NK-92 (cell line): ENCODE measurements around the gene STRN4.
A peak's percentile ranks its signal among the peaks of the same experiment; 100 is the strongest.
"Not testable (repeated sequence)": the region's sequence is repeated elsewhere in the genome, so short reads cannot be mapped to it uniquely, and the experiment has no call there.

Experiments used
- DNase-seq: peaks from one replicate; lab custom pipeline; 2025; ENCODE audit not compliant: unreplicated experiment; lab: John Stamatoyannopoulos, UW

STRN4 gene

DNA sequence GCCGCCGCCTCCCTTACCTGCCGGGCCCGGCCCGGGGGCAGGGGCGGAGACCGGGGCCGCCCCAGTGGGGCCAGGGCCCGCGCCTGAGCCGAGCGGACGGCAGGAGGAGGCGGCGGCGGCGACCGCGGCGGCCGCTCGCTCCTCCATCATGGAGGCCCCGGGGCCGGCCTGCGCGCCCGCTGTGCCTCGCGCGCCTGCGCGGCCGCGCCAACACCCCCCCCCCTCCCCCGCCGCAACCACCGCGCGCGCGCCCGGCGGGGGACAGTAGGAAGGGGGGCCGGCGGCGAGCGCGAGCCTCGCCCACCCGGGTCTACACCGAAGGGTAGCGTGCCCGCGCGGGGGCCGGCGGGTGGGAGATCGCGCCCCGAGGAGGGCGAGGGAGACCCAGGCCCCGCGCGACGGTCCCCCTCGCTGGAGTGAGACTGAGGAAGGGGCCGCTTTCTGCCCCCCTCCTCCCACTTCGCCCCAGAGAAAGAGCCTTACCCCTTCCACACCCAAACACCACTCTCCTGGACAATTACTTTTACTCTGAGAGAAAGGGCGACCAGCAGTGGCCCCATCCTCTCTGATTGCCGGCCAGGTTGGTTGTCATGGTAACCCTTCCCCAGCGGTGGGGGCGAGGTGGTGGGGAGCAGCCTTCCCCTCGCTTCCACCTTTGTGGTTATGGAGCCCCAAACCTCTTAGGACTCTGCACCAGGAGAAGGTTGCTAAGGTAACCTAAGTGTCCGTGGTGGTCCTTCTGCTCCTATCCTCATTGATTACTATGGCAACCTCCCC lies at the start of gene STRN4:
STRN4 (minus strand) TSS at position 170 of the 777 bp plus-strand sequence; CDS start at position 150, 20 bp downstream.
- DNase-seq, result no peak

- DNase-seq, result no peak
These were observed 45.7 kb upstream of the STRN4 start for GRCh38 chr19:46791944-46792343.

GRCh38 chr19:46789371-46789770 lies 43.1 kb upstream of the STRN4 start:
- no peak for DNase-seq

- no peak for DNase-seq
These were observed 42.7 kb upstream of the STRN4 start for GRCh38 chr19:46788968-46789338.

- peak; percentile 58 for DNase-seq
These were observed 42.2 kb upstream of the STRN4 start, which contains the start of gene SLC1A5 for GRCh38 chr19:46788262-46788967. SLC1A5 (minus strand) TSS chr19:46788594; CDS start chr19:46787965, 629 bp downstream.

DNA sequence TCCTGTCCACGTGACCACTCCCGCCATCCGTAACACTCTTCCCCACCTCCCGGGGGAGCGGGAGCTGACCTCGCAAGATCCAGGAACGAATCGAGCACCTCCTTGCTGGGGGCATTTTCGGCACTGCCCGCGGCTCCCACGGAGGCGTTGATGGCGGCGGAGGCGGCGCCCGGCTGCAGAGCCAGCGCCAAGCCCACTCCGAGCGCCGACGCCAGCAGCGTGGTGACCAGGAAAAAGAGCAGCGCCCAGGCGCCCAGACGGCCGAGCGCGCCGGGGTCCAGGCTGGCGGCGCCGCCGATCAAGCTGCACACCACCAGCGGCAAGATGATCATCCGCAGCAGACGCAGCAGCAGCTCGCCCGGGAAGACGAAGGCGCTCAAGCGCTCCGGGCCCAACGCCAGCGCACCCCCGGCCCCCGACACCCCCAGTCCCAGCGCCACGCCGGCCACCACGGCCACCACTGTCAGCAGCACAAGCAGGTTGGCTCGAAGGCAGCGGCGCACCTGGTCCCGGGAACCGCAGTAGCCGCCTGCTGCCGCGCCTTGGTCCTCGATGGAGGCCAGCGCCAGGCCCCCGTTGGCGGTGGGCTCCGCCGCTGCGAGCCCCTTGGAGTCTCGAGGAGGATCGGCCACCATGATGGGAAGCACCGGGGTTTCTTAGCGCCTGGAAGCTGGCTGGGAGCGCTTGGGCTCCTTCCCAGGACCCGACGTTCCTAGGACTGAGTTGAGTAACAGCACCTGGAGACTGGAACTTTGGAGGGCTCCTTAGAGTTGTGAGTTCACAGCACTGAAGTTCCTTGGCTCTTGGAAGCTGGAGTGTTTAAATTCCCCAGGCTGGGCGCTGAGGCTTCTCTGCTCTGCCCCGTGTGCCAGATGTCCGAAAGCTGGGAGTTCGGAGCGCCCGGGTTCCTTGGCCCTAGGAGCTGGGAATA lies 41.3 kb upstream of the STRN4 start:
- no peak for DNase-seq

DNA sequence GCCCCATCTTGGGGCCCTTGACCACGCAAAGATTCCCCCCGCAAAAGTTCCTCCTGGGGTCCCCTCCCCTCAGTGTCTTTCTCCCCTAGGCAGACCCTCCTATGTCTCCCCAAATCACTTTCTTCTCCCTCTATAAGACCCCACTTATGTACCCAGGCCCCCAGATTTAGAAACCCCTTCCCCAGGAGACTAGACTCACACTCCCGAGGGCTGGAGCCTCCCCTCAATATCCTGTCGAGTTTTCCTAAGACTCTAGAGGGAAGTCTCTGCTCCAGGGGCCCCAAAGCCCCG lies 40.7 kb upstream of the STRN4 start:
- no peak for DNase-seq

GRCh38 chr19:46786236-46787039 lies 40.2 kb upstream of the STRN4 start:
- no peak for DNase-seq

- no peak for DNase-seq
These were observed 39.7 kb upstream of the STRN4 start for GRCh38 chr19:46785980-46786235.

GRCh38 chr19:46785054-46785979 lies 39.1 kb upstream of the STRN4 start:
- DNase-seq, result no peak

- DNase-seq, result no peak
These were observed 38.2 kb upstream of the STRN4 start for GRCh38 chr19:46784262-46785053.

DNA sequence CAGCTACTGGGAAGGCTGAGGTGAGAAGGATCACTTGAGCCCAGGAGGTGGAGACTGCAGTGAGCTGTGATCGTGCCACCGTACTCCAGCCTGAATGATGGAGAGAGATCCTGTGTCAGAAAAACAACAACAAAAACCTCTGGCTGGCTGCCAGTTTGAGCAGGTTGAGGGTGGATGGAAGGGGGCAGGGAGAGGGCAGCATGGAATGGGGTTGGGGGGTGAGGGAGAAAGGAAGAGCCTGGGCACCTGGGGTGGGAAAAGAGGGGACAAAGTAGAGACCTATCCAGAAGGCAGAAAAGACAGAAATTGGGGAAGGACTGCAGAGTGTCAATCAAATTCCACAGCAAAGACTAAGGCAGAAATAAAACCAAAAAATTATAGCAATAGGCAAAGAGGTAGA lies 37.4 kb upstream of the STRN4 start:
- DNase-seq, result no peak

DNA sequence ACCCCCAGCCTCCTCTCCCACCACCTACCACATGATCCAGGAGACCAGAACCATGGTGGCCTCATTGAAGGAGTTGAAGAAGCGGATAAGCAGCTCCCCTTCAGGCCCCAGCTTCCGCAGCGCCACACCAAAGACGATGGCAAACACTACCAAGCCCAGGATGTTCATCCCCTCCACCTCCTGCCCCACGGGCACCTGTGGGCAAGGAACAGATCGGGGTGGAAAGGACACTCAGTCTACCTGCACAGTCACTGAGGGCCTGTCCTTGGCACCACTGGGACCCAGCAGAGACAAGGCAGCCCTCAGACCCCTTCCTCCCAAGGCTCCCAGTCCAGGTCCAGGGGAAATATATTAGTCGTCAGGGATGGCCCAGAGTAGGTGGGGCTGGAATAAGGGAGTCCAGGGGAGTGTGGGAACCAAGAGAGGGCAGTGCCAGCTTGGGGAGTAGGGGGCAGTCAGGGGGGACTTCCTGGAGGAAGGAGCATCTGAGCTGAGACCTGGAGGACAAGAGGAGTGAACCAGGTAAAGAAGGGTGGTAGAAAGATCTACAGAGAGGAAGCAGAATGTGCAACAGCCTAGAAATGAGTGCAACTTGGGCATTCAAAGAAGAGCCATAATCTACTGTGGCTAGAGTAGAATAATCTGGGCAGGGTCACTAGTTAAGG lies 36.2 kb upstream of the STRN4 start:
- DNase-seq, result no peak

- DNase-seq, result not testable (repeated sequence)
These were observed 31.9 kb upstream of the STRN4 start for GRCh38 chr19:46777956-46778645.

DNA sequence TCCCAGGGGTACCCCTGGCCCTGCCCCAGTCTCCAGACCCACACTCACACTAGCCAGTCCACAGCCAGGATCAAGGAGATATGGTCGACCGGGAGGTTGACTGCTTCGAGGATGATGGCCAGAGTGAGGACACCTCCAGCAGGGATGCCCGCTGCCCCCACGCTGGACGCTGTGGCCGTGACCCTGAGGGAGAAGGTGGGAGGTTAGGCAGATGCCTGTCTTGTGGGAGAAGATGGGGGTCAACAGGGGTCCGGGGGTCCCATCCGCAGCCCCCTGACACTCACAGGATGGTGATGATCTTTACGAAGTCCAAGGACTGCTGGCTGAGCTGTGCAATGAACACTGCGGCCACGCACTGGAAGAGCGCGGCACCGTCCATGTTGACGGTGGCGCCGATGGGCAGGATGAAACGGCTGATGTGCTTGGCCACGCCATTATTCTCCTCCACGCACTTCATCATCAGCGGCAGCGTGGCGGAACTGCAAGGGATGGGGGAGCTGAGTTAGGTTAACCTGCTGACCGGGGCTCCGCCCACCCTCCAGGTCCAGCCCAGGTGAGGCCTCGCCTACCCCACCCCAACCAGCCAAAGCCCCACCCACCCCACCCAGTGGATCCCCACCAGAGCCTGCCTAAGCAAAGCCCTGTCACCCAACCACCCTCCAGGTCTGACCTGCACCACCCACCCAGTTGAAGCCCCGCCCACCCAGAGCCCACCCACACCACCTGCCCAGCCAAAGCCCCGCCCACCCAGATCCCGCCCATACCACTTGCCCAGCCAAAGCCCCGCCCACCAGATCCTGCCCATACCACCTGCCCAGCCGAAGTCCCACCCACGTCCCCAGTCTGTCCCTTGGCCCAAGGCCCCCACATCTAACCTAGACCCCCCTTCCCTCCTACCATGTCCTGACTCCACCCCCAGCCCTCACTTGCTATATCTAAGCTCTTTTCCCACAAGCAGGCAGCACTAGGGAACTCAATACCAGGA lies 31.0 kb upstream of the STRN4 start:
- DNase-seq, result no peak

DNA sequence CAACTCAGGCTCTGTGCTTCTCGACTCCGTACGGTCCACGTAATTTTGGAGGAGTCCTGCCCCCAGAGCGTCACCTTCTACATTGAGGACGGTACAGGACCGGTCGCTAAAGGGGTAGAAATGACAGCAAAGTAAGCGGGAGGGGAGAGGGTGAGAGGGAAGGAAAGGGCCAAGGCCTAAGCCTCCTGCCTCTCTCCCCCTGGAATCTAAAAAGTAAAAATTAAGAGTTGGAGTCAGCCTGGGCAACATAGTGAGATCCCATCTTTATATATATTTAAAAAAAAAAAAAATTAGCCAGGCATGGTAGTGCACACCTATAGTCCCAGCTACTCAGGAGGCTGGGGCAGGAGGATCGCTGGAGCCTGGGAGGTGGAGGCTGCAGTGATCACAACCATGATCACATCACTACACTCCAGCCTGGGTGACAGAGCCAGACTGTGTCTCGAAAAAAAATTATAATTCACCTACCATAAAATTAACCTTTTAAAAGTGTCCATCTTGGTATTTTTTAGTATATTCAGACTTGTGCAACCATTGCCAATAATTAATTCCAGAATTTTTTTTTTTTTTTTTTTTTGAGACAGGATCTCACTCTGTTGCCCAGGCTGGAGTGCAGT lies 29.5 kb upstream of the STRN4 start:
- DNase-seq, result no peak
